Panc1 (cell line): ENCODE data around the gene PFKL. TPM values are rescaled to one million over a fixed set of nuclear protein-coding genes. Genes with fewer than 3 reads are reported as not detected.

Source experiments
- ATAC-seq: fragments of 200-7000 bp; cut with Tn5 transposase; 2 replicates; pipeline ENCODE4 v1.9.1; 2020; ENCODE audit warnings: mild to moderate bottlenecking, moderate library complexity
- BruUV-seq: library from RNA; stranded (reverse); fragments of 400-500 nt; replicated peaks from 2 replicates; lab custom pipeline; 2021; lab: Mats Ljungman, UMichigan
- CTCF ChIA-PET: fragments of 300-600 bp; sonication (Branson Sonifier 250); formaldehyde crosslinking; loops from one replicate; lab custom pipeline; 2022; ENCODE audit warnings: antibody characterized with exemption; lab: Charles Lee
- POLR2A ChIA-PET: fragments of 300-600 bp; sonication (Branson Sonifier 250); formaldehyde crosslinking; loops from one replicate; lab custom pipeline; 2022; ENCODE audit warnings: antibody characterized with exemption; lab: Charles Lee
- DNase-seq: peaks from one replicate; pipeline ENCODE4 v3.0.0-alpha.2; 2010; ENCODE audit warnings: low read depth, low spot score
- H3K27ac ChIP-seq: 2 replicates; pipeline ENCODE4 v1.5.1; 2011; ENCODE audit warnings: mild to moderate bottlenecking, low read length, inconsistent platforms
- H3K27me3 ChIP-seq: fragments of 200-500 bp; sonication (Bioruptor generic); 2 replicates; pipeline ENCODE4 v1.6.0; 2014; ENCODE audit warnings: low read length, inconsistent platforms; ENCODE audit not compliant: control insufficient read depth, insufficient read depth
- H3K36me3 ChIP-seq: fragments of 200-500 bp; sonication (Bioruptor generic); 2 replicates; pipeline ENCODE4 v1.5.1; 2014; ENCODE audit warnings: inconsistent platforms, mild to moderate bottlenecking, low read length, moderate library complexity; ENCODE audit not compliant: control insufficient read depth, insufficient read depth
- H3K4me1 ChIP-seq: 2 replicates; pipeline ENCODE4 v1.5.1; 2011; ENCODE audit warnings: inconsistent platforms, mild to moderate bottlenecking, low read length, moderate library complexity; ENCODE audit not compliant: control insufficient read depth, insufficient read depth
- H3K4me3 ChIP-seq, 2 experiments: 2 replicates each; pipeline ENCODE4 v1.5.1; 2011 to 2012; ENCODE audit warnings: low read depth in 2 of 2, low read length in 2 of 2, mild to moderate bottlenecking in 2 of 2, inconsistent platforms in 1 of 2, moderate library complexity in 1 of 2
- H3K9me3 ChIP-seq: fragments of 200-500 bp; sonication (Bioruptor generic); 2 replicates; pipeline ENCODE4 v1.5.1; 2014; ENCODE audit warnings: low read depth, mild to moderate bottlenecking, inconsistent platforms, low read length, moderate library complexity; ENCODE audit not compliant: control insufficient read depth, insufficient read depth
- POLR2AphosphoS5 ChIP-seq: IDR thresholded peaks from 2 replicates; pipeline ENCODE4 v1.6.1; 2012; ENCODE audit warnings: mild to moderate bottlenecking, low read depth, low read length, moderate library complexity
- SIN3A ChIP-seq: IDR thresholded peaks from 2 replicates; pipeline ENCODE4 v1.6.1; 2012; ENCODE audit warnings: low read depth, mild to moderate bottlenecking, low read length, moderate library complexity, borderline replicate concordance; ENCODE audit not compliant: insufficient read depth
- TCF7L2 ChIP-seq: IDR thresholded peaks from 2 replicates; pipeline ENCODE4 v1.6.1; 2011; ENCODE audit warnings: mild to moderate bottlenecking, low read depth, low read length, inconsistent platforms
- in situ Hi-C: cut with HindIII; loops from 2 replicates; pipeline ENCODE4 v1.10.0; 2016; ENCODE audit warnings: low sequenced_read_pairs, low pct_unique_long_range_greater_than_20kb
- intact Hi-C: fragments of 100-400 bp; cut with micrococcal nuclease; formaldehyde crosslinking; loops from one replicate; pipeline ENCODE4 v1.10.0; 2022; ENCODE audit not compliant: unreplicated experiment
- total RNA-seq: library from RNA; stranded (reverse); gene quantifications from one replicate; pipeline ENCODE4 v1.2.1, GENCODE V29; 2021; ENCODE audit not compliant: unreplicated experiment
- TF ChIP-seq, protein P1 (sequence below): fragments of 450-650 bp; IDR thresholded peaks from 2 replicates; pipeline ENCODE4 v1.5.1; 2017; ENCODE audit warnings: mild to moderate bottlenecking
- TF ChIP-seq, protein P2 (sequence below), 2 experiments: IDR thresholded peaks; 2 replicates each; pipeline ENCODE4 v1.6.1; 2011 to 2012; ENCODE audit warnings: low read depth in 2 of 2, control low read depth in 1 of 2, low read length in 1 of 2, mild to moderate bottlenecking in 1 of 2, moderate library complexity in 1 of 2; ENCODE audit not compliant: insufficient read depth in 1 of 2

The PFKL gene
- total RNA-seq, 1 experiment from 2014 or later = 70.1 TPM

DNA sequence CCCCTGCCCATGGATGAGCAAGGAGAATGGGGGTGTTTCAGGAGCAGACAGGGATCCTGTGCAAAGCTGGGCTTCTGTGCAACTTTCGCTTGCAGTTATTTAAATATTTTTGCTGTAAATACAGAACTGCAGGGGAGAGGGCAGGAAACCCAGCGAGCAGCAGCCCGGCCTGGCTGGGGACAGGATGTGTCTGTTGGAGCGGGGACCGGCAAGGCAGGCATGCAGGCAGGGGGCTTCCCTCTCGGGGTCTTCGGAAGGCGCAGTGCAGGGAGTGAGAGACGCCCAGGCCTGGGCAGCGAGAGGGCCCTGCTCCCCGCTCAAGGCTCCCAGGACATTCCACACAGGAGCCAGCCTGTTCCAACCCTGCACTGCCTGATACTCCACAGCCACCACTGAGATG, 15.9 kb upstream of the PFKL start:
- CTCF ChIA-PET = interaction anchor here (0.6 kb wide), 1 partner anchor 248 kb away, joined by 3 read pairs; no protein-coding TSS in a partner anchor
- BruUV-seq = no TSS peak
- H3K4me3 ChIP-seq = no peak overlapping the region
- H3K9me3 ChIP-seq = no peaks in the 10 kb centered on the region
- POLR2A ChIA-PET = no interaction called here
- DNase-seq (no peak), ATAC-seq (no peak)
- no peaks in the 10 kb centered on the region; the same call in 1 of the 2 replicates for H3K4me1 ChIP-seq
- H3K27me3 ChIP-seq = no peaks in the 10 kb centered on the region
- TF ChIP-seq SIN3A (no peak), POLR2AphosphoS5 (no peak), TCF7L2 (no peak)
- TF ChIP-seq, protein P1, sequence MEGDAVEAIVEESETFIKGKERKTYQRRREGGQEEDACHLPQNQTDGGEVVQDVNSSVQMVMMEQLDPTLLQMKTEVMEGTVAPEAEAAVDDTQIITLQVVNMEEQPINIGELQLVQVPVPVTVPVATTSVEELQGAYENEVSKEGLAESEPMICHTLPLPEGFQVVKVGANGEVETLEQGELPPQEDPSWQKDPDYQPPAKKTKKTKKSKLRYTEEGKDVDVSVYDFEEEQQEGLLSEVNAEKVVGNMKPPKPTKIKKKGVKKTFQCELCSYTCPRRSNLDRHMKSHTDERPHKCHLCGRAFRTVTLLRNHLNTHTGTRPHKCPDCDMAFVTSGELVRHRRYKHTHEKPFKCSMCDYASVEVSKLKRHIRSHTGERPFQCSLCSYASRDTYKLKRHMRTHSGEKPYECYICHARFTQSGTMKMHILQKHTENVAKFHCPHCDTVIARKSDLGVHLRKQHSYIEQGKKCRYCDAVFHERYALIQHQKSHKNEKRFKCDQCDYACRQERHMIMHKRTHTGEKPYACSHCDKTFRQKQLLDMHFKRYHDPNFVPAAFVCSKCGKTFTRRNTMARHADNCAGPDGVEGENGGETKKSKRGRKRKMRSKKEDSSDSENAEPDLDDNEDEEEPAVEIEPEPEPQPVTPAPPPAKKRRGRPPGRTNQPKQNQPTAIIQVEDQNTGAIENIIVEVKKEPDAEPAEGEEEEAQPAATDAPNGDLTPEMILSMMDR = no peak
- TF ChIP-seq, protein P2, sequence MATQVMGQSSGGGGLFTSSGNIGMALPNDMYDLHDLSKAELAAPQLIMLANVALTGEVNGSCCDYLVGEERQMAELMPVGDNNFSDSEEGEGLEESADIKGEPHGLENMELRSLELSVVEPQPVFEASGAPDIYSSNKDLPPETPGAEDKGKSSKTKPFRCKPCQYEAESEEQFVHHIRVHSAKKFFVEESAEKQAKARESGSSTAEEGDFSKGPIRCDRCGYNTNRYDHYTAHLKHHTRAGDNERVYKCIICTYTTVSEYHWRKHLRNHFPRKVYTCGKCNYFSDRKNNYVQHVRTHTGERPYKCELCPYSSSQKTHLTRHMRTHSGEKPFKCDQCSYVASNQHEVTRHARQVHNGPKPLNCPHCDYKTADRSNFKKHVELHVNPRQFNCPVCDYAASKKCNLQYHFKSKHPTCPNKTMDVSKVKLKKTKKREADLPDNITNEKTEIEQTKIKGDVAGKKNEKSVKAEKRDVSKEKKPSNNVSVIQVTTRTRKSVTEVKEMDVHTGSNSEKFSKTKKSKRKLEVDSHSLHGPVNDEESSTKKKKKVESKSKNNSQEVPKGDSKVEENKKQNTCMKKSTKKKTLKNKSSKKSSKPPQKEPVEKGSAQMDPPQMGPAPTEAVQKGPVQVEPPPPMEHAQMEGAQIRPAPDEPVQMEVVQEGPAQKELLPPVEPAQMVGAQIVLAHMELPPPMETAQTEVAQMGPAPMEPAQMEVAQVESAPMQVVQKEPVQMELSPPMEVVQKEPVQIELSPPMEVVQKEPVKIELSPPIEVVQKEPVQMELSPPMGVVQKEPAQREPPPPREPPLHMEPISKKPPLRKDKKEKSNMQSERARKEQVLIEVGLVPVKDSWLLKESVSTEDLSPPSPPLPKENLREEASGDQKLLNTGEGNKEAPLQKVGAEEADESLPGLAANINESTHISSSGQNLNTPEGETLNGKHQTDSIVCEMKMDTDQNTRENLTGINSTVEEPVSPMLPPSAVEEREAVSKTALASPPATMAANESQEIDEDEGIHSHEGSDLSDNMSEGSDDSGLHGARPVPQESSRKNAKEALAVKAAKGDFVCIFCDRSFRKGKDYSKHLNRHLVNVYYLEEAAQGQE (IDR thresholded peaks at IDR 0.05; ENCODE audit: insufficient read depth in 1 of 2, low read depth in 2 of 2, low read length in 1 of 2) = no peak
- H3K36me3 ChIP-seq = no peaks in the 10 kb centered on the region
- in situ Hi-C loops = no loop called here
- no peak overlapping the region for H3K27ac ChIP-seq
- intact Hi-C loops = no loop called here

DNA sequence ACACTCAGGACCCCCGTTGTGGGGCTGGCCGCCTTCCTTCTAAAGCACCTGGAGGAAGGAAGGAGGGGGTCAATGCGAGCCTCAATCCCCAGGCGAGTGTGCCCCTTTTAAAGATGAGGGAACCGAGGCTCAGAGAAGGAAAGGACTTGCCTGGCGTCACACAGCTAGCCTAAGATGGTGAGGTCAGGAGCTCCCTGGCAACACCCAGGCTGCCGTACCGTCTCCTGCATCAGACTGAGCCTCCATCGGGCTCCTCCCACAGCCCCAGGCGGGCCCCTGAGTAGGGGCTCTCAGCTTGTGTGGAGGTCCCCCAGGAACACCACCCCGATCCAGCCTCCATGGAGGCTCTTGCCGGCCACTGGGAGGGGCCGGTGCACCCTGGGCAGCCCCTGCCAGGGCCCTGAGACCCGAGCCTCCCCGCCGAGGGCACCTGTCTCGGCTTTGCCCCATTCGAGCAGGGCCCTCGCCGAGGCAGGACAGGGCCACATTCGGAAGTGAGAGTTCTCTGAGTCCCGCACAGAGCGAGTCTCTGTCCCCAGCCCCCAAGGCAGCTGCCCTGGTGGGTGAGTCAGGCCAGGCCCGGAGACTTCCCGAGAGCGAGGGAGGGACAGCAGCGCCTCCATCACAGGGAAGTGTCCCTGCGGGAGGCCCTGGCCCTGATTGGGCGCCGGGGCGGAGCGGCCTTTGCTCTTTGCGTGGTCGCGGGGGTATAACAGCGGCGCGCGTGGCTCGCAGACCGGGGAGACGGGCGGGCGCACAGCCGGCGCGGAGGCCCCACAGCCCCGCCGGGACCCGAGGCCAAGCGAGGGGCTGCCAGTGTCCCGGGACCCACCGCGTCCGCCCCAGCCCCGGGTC, 14.5 kb upstream of the PFKL start, which contains the start of gene AIRE:
Gene AIRE (plus strand): TSS at position 739 of the 855 bp plus-strand sequence. CDS start 131 bp downstream, outside the sequence.
- peak; percentile 47; the same call in 1 of the 2 replicates for ATAC-seq
- no peak within 1 kb of the TSS for H3K27ac ChIP-seq
- no peaks in the 10 kb centered on the region for H3K9me3 ChIP-seq
- H3K4me1 ChIP-seq = no peaks in the 10 kb centered on the region; the same call in 1 of the 2 replicates
- intact Hi-C loops (no loop called here), in situ Hi-C loops (no loop called here)
- TF ChIP-seq SIN3A = no peak
- TF ChIP-seq POLR2AphosphoS5 = no peak
- no peak for TF ChIP-seq TCF7L2
- H3K27me3 ChIP-seq = no peaks in the 10 kb centered on the region
- H3K36me3 ChIP-seq = no peaks in the 10 kb centered on the region
- ChIA-PET POLR2A (no interaction called here), CTCF (interaction anchor here (1.2 kb wide), 1 partner anchor 12 kb away, joined by 4 read pairs; no protein-coding TSS in a partner anchor)
- no peak within 1 kb of the TSS for H3K4me3 ChIP-seq
- DNase-seq = no peak
- BruUV-seq = no TSS peak
